Measurements from ENCODE around the gene STK25.
"Not testable (repeated sequence)": the region's sequence is repeated elsewhere in the genome, so short reads cannot be mapped to it uniquely, and the experiment has no call there.

The STK25 gene

GRCh38 chr2:241532733-241533601 lies 24.6 kb upstream of the STK25 start:
- FAIRE-seq: no peak
- TF ChIP-seq POLR2A (IDR thresholded peaks at IDR 0.05; ENCODE audit: low read depth, low read length): no peak
- no peak for DNase-seq (ENCODE audit: insufficient read length, low spot score)

DNA sequence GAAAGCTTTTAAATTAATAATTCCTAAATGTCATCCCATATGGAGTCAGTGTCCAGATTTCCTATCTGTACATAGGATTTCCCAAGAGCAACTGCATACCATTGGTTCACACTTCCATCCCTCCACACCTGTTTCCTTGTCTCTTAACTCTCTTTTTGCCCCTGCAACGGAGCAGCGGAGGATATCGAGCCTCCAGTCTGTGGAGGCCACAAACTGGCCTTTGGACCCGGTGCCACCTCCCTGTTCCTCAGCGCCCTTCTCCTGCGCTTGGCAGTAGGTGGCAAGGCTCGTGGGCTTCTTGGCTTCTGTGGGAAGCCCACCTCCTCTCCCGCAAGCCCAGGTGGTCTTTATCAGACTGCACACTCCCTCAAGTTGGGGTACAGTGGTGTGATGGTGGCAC lies 23.8 kb upstream of the STK25 start:
- DNase-seq (ENCODE audit: insufficient read length, low spot score): no peak
- no peak for FAIRE-seq
- TF ChIP-seq POLR2A (IDR thresholded peaks at IDR 0.05; ENCODE audit: low read depth, low read length): no peak

- DNase-seq (ENCODE audit: insufficient read length, low spot score) (no peak), FAIRE-seq (no peak)
- no peak for TF ChIP-seq POLR2A (IDR thresholded peaks at IDR 0.05; ENCODE audit: low read depth, low read length)
These were observed 22.9 kb upstream of the STK25 start for GRCh38 chr2:241531161-241531722.

- TF ChIP-seq POLR2A (IDR thresholded peaks at IDR 0.05; ENCODE audit: low read depth, low read length): no peak
- no peak for DNase-seq (ENCODE audit: insufficient read length, low spot score)
- FAIRE-seq: no peak
These were observed 22.2 kb upstream of the STK25 start for GRCh38 chr2:241530571-241530970.

- DNase-seq (ENCODE audit: insufficient read length, low spot score); FAIRE-seq: not testable (repeated sequence)
These were observed 17.7 kb upstream of the STK25 start for GRCh38 chr2:241525818-241526780.

GRCh38 chr2:241522477-241522876 lies 14.1 kb upstream of the STK25 start:
- DNase-seq (ENCODE audit: insufficient read length, low spot score) (no peak), FAIRE-seq (no peak)
- TF ChIP-seq POLR2A (IDR thresholded peaks at IDR 0.05; ENCODE audit: low read depth, low read length): no peak

GRCh38 chr2:241519669-241520068 lies 11.3 kb upstream of the STK25 start:
- FAIRE-seq: no peak
- no peak for DNase-seq (ENCODE audit: insufficient read length, low spot score)
- no peak for TF ChIP-seq POLR2A (IDR thresholded peaks at IDR 0.05; ENCODE audit: low read depth, low read length)

DNA sequence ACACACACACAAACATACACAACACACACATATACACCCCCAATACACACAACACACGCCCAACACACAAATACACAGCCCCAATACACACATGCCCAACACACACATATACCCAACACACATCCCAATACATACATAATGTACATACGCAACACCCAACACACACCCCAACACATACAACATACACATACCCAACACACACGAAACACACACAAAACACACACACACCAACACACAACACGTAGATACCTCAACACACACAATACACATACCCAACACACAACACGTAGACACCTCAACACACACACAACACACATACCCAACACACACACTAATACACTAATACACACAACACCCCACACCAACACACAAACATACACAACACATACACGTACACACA lies 8.9 kb upstream of the STK25 start:
- no peak for TF ChIP-seq POLR2A (IDR thresholded peaks at IDR 0.05; ENCODE audit: low read depth, low read length)
- no peak for DNase-seq (ENCODE audit: insufficient read length, low spot score)
- no peak for FAIRE-seq

DNA sequence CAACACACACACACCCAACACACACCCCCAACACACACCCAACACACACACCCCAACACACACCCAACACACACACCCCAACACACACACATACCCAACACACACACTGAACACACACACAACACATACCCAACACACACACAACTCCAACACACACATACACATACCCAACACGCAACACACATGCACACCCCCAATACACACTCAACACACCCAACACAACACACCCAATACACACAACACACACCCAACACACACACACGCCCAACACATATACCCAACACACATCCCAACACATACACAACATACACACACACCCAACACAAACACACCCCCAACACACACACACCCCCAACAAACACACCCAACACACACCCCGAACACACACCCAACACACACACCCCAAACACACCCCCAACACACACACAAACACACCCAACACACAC lies 8.2 kb upstream of the STK25 start:
- DNase-seq (ENCODE audit: insufficient read length, low spot score): no peak
- TF ChIP-seq POLR2A (IDR thresholded peaks at IDR 0.05; ENCODE audit: low read depth, low read length): no peak
- FAIRE-seq: no peak

DNA sequence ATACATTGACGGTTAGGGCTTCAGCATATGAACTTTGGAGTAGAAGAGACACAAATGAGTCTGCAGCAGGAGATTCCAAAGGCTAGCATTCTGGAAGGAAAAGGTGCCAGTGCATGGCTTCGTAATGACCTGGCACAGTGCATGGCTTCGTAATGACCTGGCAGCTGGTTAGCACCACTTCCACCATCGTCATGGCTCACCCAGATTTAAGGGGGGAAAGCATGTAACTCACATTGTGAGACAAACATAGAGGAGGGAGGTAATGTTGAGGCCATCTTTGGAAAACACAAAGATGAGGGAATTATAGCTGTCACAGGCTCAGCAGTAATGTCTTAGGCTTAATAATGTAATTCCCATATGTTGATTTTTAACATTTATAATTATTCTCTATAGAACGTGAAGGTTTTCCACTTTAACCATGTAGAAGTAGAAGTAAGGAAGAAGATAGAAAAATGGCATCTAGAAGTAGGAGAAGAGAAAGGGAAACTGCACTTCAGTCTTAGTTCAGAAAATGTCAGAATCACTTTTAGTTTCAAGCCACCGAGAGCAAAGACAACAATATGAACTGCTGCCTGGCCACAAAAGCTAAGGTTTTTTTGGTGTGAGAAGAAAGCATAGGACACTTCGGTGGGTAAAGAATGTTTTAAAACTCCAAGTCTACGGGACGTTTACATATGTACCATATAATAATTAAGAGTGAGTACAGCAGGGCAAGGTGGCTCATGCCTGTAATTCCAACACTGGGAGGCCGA lies 6.8 kb upstream of the STK25 start:
- FAIRE-seq (no peak), DNase-seq (ENCODE audit: insufficient read length, low spot score) (no peak)
- TF ChIP-seq POLR2A (IDR thresholded peaks at IDR 0.05; ENCODE audit: low read depth, low read length): no peak

GRCh38 chr2:241514553-241514952 lies 6.2 kb upstream of the STK25 start:
- no peak for TF ChIP-seq POLR2A (IDR thresholded peaks at IDR 0.05; ENCODE audit: low read depth, low read length)
- FAIRE-seq (no peak), DNase-seq (ENCODE audit: insufficient read length, low spot score) (no peak)

DNA sequence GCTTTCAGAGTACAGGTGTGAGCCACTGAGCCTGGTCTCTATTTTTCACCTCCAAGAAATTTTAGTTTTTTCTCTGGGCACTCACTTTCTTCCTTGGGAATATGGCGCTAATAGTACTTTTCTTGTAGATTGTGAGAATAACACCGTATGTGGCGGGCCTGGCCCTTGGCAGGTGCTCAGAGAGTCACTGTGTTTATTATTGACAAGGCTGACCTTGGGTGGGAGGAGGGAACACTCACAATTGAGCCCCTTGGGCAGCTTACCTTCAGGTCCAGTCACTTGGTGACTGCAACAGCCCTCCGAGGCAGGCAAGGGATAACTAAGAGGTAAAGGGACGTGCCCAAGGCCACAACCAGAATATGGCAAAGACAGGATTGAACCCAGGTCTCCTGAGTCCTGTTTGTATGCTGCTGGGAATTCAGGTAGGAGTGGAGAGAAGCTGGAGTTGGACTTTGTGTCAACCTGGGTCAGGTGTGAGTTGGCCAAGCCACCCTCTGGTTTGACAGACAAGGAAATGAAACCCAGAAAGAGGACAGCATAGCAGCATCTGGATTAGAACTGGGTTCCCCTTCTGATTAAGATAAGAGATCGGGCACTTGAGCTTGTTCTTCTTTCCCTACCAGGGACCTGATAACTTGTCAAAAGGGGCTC lies 2.8 kb upstream of the STK25 start:
- DNase-seq (ENCODE audit: insufficient read length, low spot score) (no peak), FAIRE-seq (no peak)
- no peak for TF ChIP-seq POLR2A (IDR thresholded peaks at IDR 0.05; ENCODE audit: low read depth, low read length)
